HK-2 (cell line): ENCODE measurements around the gene MEAF6.

Experiments
- DNase-seq: peaks from one replicate; pipeline ENCODE4 v3.0.0-alpha.2; 2018; ENCODE audit not compliant: unreplicated experiment

Gene MEAF6

GRCh38 chr1:37485902-37486679 lies 28.5 kb downstream of the MEAF6 start:
- DNase-seq: peak; percentile 10

GRCh38 chr1:37484325-37485051 lies 30.1 kb downstream of the MEAF6 start:
- DNase-seq: peak; percentile 25

GRCh38 chr1:37483785-37484184 lies 30.8 kb downstream of the MEAF6 start:
- DNase-seq: no peak

GRCh38 chr1:37482796-37483744 lies 31.5 kb downstream of the MEAF6 start:
- no peak for DNase-seq

- DNase-seq: no peak
Observed at GRCh38 chr1:37482004-37482785, 32.4 kb downstream of the MEAF6 start.

- peak; percentile 11 for DNase-seq
Observed at GRCh38 chr1:37481289-37482003, 33.1 kb downstream of the MEAF6 start.

- no peak for DNase-seq
Observed at GRCh38 chr1:37480581-37481288, 33.8 kb downstream of the MEAF6 start.

- no peak for DNase-seq
Observed at GRCh38 chr1:37480125-37480466, 34.5 kb downstream of the MEAF6 start.

- peak; percentile 96 for DNase-seq
Observed at GRCh38 chr1:37479255-37480124, 35.1 kb downstream of the MEAF6 start.

- DNase-seq: peak; percentile 45
Observed at GRCh38 chr1:37478890-37479254, 35.7 kb downstream of the MEAF6 start.

GRCh38 chr1:37478451-37478881 lies 36.1 kb downstream of the MEAF6 start:
- peak; percentile 50 for DNase-seq

- DNase-seq: peak; percentile 33
Observed at GRCh38 chr1:37477946-37478345, 36.6 kb downstream of the MEAF6 start.

GRCh38 chr1:37477198-37477931 lies 37.2 kb downstream of the MEAF6 start:
- DNase-seq: peak; percentile 92

- peak; percentile 87 for DNase-seq
Observed at GRCh38 chr1:37476460-37477197, 37.9 kb downstream of the MEAF6 start.

GRCh38 chr1:37476087-37476452 lies 38.5 kb downstream of the MEAF6 start:
- no peak for DNase-seq

GRCh38 chr1:37475380-37476086 lies 39.0 kb downstream of the MEAF6 start:
- no peak for DNase-seq
